Central memory CD8-positive, alpha-beta T cell (primary cell): Measurements from ENCODE around the gene L3MBTL4.

Experiments
- ATAC-seq: fragments of 150-1000 bp; cut with Tn5 transposase; replicated peaks from 2 replicates; pipeline ENCODE4 v1.10.0; 2022; ENCODE audit warnings: mild to moderate bottlenecking, moderate FRiP score, moderate number of reproducible peaks; ENCODE audit not compliant: poor library complexity, severe bottlenecking; ENCODE audit errors: extremely low read depth
- DNase-seq, 2 donors: peaks; one replicate each; pipeline ENCODE4 v3.0.0; 2021; ENCODE audit warnings: low spot score in 2 of 2
- H3K27ac Mint-ChIP-seq: one replicate; pipeline ENCODE4 v1.8.0; 2022; ENCODE audit warnings: low read depth, mild to moderate bottlenecking, moderate library complexity, mixed read lengths
- H3K27me3 Mint-ChIP-seq: one replicate; pipeline ENCODE4 v1.8.0; 2022; ENCODE audit warnings: mixed read lengths
- H3K36me3 Mint-ChIP-seq: one replicate; pipeline ENCODE4 v1.8.0; 2022; ENCODE audit warnings: mild to moderate bottlenecking, moderate library complexity, mixed read lengths; ENCODE audit not compliant: insufficient read depth
- H3K4me1 Mint-ChIP-seq: one replicate; pipeline ENCODE4 v1.8.0; 2022; ENCODE audit warnings: mixed read lengths
- H3K4me3 Mint-ChIP-seq: one replicate; pipeline ENCODE4 v1.8.0; 2022; ENCODE audit warnings: mild to moderate bottlenecking, moderate library complexity, mixed read lengths
- H3K9me3 Mint-ChIP-seq: one replicate; pipeline ENCODE4 v1.8.0; 2022; ENCODE audit warnings: mixed read lengths

The L3MBTL4 gene

GRCh38 chr18:6010921-6011320, 403.8 kb downstream of the L3MBTL4 start:
- ATAC-seq (no peak), DNase-seq (no peak)
- no peak overlapping the region for H3K4me3 Mint-ChIP-seq
- H3K27me3 Mint-ChIP-seq, result no peaks in the 10 kb centered on the region
- no peaks in the 10 kb centered on the region for H3K4me1 Mint-ChIP-seq
- no peaks in the 10 kb centered on the region for H3K9me3 Mint-ChIP-seq
- no peak overlapping the region for H3K27ac Mint-ChIP-seq
- no peaks in the 10 kb centered on the region for H3K36me3 Mint-ChIP-seq

- DNase-seq (no peak), ATAC-seq (no peak)
Measured at GRCh38 chr18:6010284-6010683, 404.4 kb downstream of the L3MBTL4 start.

GRCh38 chr18:6009756-6010155, 405.0 kb downstream of the L3MBTL4 start:
- Mint-ChIP-seq H3K27me3 (no peaks in the 10 kb centered on the region), H3K4me1 (peaks cover 2% of the 10 kb centered on the region), H3K27ac (no peak overlapping the region), H3K4me3 (no peak overlapping the region), H3K9me3 (no peaks in the 10 kb centered on the region), H3K36me3 (no peaks in the 10 kb centered on the region)
- no peak for DNase-seq
- no peak for ATAC-seq

More at GRCh38 chr18:6010284-6010683, 404.4 kb downstream of the L3MBTL4 start:
- Mint-ChIP-seq H3K4me3 (no peak overlapping the region), H3K27me3 (no peaks in the 10 kb centered on the region), H3K36me3 (no peaks in the 10 kb centered on the region), H3K27ac (no peak overlapping the region), H3K9me3 (no peaks in the 10 kb centered on the region), H3K4me1 (no peaks in the 10 kb centered on the region)

GRCh38 chr18:6004683-6005082, 410.0 kb downstream of the L3MBTL4 start:
- H3K27ac Mint-ChIP-seq, result peak overlapping the region; percentile 17
- no peak for ATAC-seq
- H3K36me3 Mint-ChIP-seq, result no peaks in the 10 kb centered on the region
- DNase-seq, result no peak
- peaks cover 10% of the 10 kb centered on the region for H3K4me1 Mint-ChIP-seq
- H3K4me3 Mint-ChIP-seq, result peak overlapping the region; percentile 30
- no peaks in the 10 kb centered on the region for H3K27me3 Mint-ChIP-seq
- peaks cover 8% of the 10 kb centered on the region for H3K9me3 Mint-ChIP-seq

- H3K36me3 Mint-ChIP-seq, result no peaks in the 10 kb centered on the region
- ATAC-seq (no peak), DNase-seq (no peak)
- peak overlapping the region; percentile 17 for H3K27ac Mint-ChIP-seq
- H3K4me1 Mint-ChIP-seq, result peaks cover 10% of the 10 kb centered on the region
- H3K27me3 Mint-ChIP-seq, result no peaks in the 10 kb centered on the region
- peaks cover 13% of the 10 kb centered on the region for H3K9me3 Mint-ChIP-seq
- H3K4me3 Mint-ChIP-seq, result no peak overlapping the region
Measured at GRCh38 chr18:6004119-6004518, 410.6 kb downstream of the L3MBTL4 start.

GRCh38 chr18:6001867-6002266, 412.8 kb downstream of the L3MBTL4 start:
- Mint-ChIP-seq H3K27me3 (no peaks in the 10 kb centered on the region), H3K27ac (no peak overlapping the region), H3K4me3 (no peak overlapping the region), H3K36me3 (no peaks in the 10 kb centered on the region), H3K9me3 (peaks cover 16% of the 10 kb centered on the region), H3K4me1 (peaks cover 10% of the 10 kb centered on the region)
- ATAC-seq (no peak), DNase-seq (no peak)

- ATAC-seq (no peak), DNase-seq (no peak)
- no peak overlapping the region for H3K27ac Mint-ChIP-seq
- H3K9me3 Mint-ChIP-seq, result peaks cover 16% of the 10 kb centered on the region
- peaks cover 4% of the 10 kb centered on the region for H3K4me1 Mint-ChIP-seq
- no peaks in the 10 kb centered on the region for H3K36me3 Mint-ChIP-seq
- no peak overlapping the region for H3K4me3 Mint-ChIP-seq
- no peaks in the 10 kb centered on the region for H3K27me3 Mint-ChIP-seq
Measured at GRCh38 chr18:5998907-5999306, 415.8 kb downstream of the L3MBTL4 start.

GRCh38 chr18:5998166-5998881, 416.4 kb downstream of the L3MBTL4 start:
- Mint-ChIP-seq H3K9me3 (peaks cover 16% of the 10 kb centered on the region), H3K4me1 (no peaks in the 10 kb centered on the region), H3K4me3 (no peak overlapping the region), H3K27ac (no peak overlapping the region), H3K36me3 (no peaks in the 10 kb centered on the region), H3K27me3 (no peaks in the 10 kb centered on the region)
- ATAC-seq (no peak), DNase-seq (no peak)

- no peaks in the 10 kb centered on the region for H3K4me1 Mint-ChIP-seq
- no peak overlapping the region for H3K4me3 Mint-ChIP-seq
- H3K27ac Mint-ChIP-seq, result no peak overlapping the region
- H3K27me3 Mint-ChIP-seq, result no peaks in the 10 kb centered on the region
- DNase-seq (no peak), ATAC-seq (no peak)
- peaks cover 16% of the 10 kb centered on the region for H3K9me3 Mint-ChIP-seq
- no peaks in the 10 kb centered on the region for H3K36me3 Mint-ChIP-seq
Measured at GRCh38 chr18:5997361-5997760, 417.4 kb downstream of the L3MBTL4 start.

GRCh38 chr18:5995626-5996025, 419.1 kb downstream of the L3MBTL4 start:
- Mint-ChIP-seq H3K27me3 (no peaks in the 10 kb centered on the region), H3K27ac (no peak overlapping the region), H3K4me3 (no peak overlapping the region), H3K9me3 (peaks cover 16% of the 10 kb centered on the region), H3K4me1 (no peaks in the 10 kb centered on the region), H3K36me3 (no peaks in the 10 kb centered on the region)
- ATAC-seq (no peak), DNase-seq (no peak)

- Mint-ChIP-seq H3K27ac (no peak overlapping the region), H3K9me3 (peaks cover 1% of the 10 kb centered on the region)
- ATAC-seq, result no peak
Measured at GRCh38 chr18:5993938-5994337, 420.8 kb downstream of the L3MBTL4 start.

GRCh38 chr18:5992381-5992780, 422.3 kb downstream of the L3MBTL4 start:
- Mint-ChIP-seq H3K36me3 (no peaks in the 10 kb centered on the region), H3K27ac (no peak overlapping the region), H3K9me3 (no peaks in the 10 kb centered on the region), H3K27me3 (no peaks in the 10 kb centered on the region), H3K4me3 (no peak overlapping the region), H3K4me1 (no peaks in the 10 kb centered on the region)
- DNase-seq (no peak), ATAC-seq (no peak)

More at GRCh38 chr18:5993938-5994337, 420.8 kb downstream of the L3MBTL4 start:
- H3K4me3 Mint-ChIP-seq, result no peak overlapping the region
- no peaks in the 10 kb centered on the region for H3K4me1 Mint-ChIP-seq
- H3K36me3 Mint-ChIP-seq, result no peaks in the 10 kb centered on the region
- no peaks in the 10 kb centered on the region for H3K27me3 Mint-ChIP-seq
- no peak for DNase-seq

- Mint-ChIP-seq H3K4me1 (no peaks in the 10 kb centered on the region), H3K36me3 (no peaks in the 10 kb centered on the region), H3K4me3 (no peak overlapping the region), H3K27ac (no peak overlapping the region), H3K27me3 (no peaks in the 10 kb centered on the region), H3K9me3 (no peaks in the 10 kb centered on the region)
- DNase-seq, result no peak
- ATAC-seq, result no peak
Measured at GRCh38 chr18:5987249-5987648, 427.5 kb downstream of the L3MBTL4 start.
